ENCODE measurements around the gene ONECUT2. TPM values are rescaled to one million over a fixed set of nuclear protein-coding genes. Genes with fewer than 3 reads are reported as not detected.

ONECUT2 gene
- total RNA-seq, 1 experiment from 2014 or later, result 0.48 TPM

GRCh38 chr18:57416542-57416941 lies 18.6 kb upstream of the ONECUT2 start:
- Histone ChIP-seq H2BK20ac (ENCODE audit: low read depth, low read length, poor library complexity, severe bottlenecking) (no peak overlapping the region), H2BK12ac (ENCODE audit: insufficient read length, low read depth, low read length) (no peak overlapping the region), H3K56ac (ENCODE audit: insufficient read length, low read depth, low read length) (no peak overlapping the region), H3K27ac (ENCODE audit: insufficient read length, low read depth, low read length) (no peak overlapping the region), H2BK120ac (ENCODE audit: low read depth, low read length, poor library complexity, severe bottlenecking) (no peak overlapping the region), H3K4me1 (ENCODE audit: insufficient read depth, low read length) (no peaks in the 10 kb centered on the region), H2BK5ac (ENCODE audit: insufficient read length, low read length) (no peak overlapping the region), H4K5ac (ENCODE audit: insufficient read length, low read depth, low read length) (no peak overlapping the region), H3K23ac (ENCODE audit: insufficient read length, low read depth, low read length) (no peak overlapping the region), H3K9ac (ENCODE audit: extremely low read depth, insufficient read length, low read length) (no peak overlapping the region), H3K9me3 (ENCODE audit: control insufficient read depth, low read depth, low read length) (no peaks in the 10 kb centered on the region), H3K79me1 (ENCODE audit: insufficient read depth, low read depth, low read length, poor library complexity, severe bottlenecking) (no peaks in the 10 kb centered on the region), H3K18ac (ENCODE audit: insufficient read length, low read depth, low read length) (no peak overlapping the region), H3K79me2 (ENCODE audit: insufficient read depth, low read length) (no peaks in the 10 kb centered on the region), H3K4me2 (ENCODE audit: insufficient read depth, insufficient read length, low read length) (no peak overlapping the region), H4K91ac (ENCODE audit: insufficient read length, low read depth, low read length) (no peak overlapping the region), H2BK15ac (ENCODE audit: low read depth, low read length) (no peak overlapping the region), H3K14ac (ENCODE audit: insufficient read depth, low read length) (no peak overlapping the region), H3K23me2 (ENCODE audit: insufficient read length, low read depth, low read length, poor library complexity, severe bottlenecking) (no peaks in the 10 kb centered on the region), H3K4ac (ENCODE audit: low read depth, low read length) (no peak overlapping the region), H3T11ph (ENCODE audit: low read length) (no peak overlapping the region), H3K27me3 (ENCODE audit: insufficient read depth, low read length) (no peaks in the 10 kb centered on the region), H2AK5ac (ENCODE audit: insufficient read length, low read length) (no peak overlapping the region), H2AFZ (ENCODE audit: low read length) (no peak overlapping the region), H4K8ac (replicated peaks; ENCODE audit: insufficient read length, low read depth, low read length) (no peak overlapping the region), H4K20me1 (ENCODE audit: control insufficient read depth, insufficient read depth, insufficient read length) (no peaks in the 10 kb centered on the region)
- peaks cover 37% of the 10 kb centered on the region for H3K27me3 Mint-ChIP-seq (ENCODE audit: low read depth)
- no peak for DNase-seq
- no peak overlapping the region for H3K27ac Mint-ChIP-seq
- H3K36me3 Mint-ChIP-seq (ENCODE audit: insufficient read depth in 1 of 3, low read depth in 3 of 3), result no peaks in the 10 kb centered on the region
- no peak overlapping the region for H3K4me3 Mint-ChIP-seq
- no peaks in the 10 kb centered on the region for H3K4me1 Mint-ChIP-seq
- H3K9me3 Mint-ChIP-seq, result no peaks in the 10 kb centered on the region
- TF ChIP-seq CTCF (conservative IDR thresholded peaks at IDR 0.05), result no peak
- WGBS (ENCODE audit: extremely low coverage, insufficient read length, low lambda C conversion rate), result no CpG with 5 or more reads among the region's 4 CpGs

Data from H9 (cell line).